Peyer's patch (tissue), 4 donors: ENCODE measurements around the gene GFOD1. TPM values are rescaled to one million over a fixed set of nuclear protein-coding genes. Genes with fewer than 3 reads are reported as not detected.
"Not testable (repeated sequence)": the region's sequence is repeated elsewhere in the genome, so short reads cannot be mapped to it uniquely, and the experiment has no call there.

ENCODE experiments used
- DNase-seq, 3 donors: peaks; one replicate each; pipeline ENCODE4 v3.0.0-alpha.2; 2017 to 2019
- H3K27ac ChIP-seq, 4 donors: fragments of 200-600 bp; sonication (generic); one replicate each; pipeline ENCODE4 v1.5.1; 2016 to 2019
- H3K27me3 ChIP-seq, 2 donors: fragments of 200-600 bp; sonication (generic); one replicate each; pipeline ENCODE4 v1.5.1; 2019
- H3K36me3 ChIP-seq, 3 donors: fragments of 200-600 bp; sonication (generic); one replicate each; pipeline ENCODE4 v1.5.1; 2016 to 2019
- H3K4me1 ChIP-seq, 4 donors: fragments of 200-600 bp; sonication (generic); one replicate each; pipeline ENCODE4 v1.5.1; 2016 to 2019
- H3K4me3 ChIP-seq, 4 donors: fragments of 200-600 bp; sonication (generic); 1 replicate in 3 of 4; 2 replicates in 1 of 4; pipeline ENCODE4 v1.5.1; 2016 to 2019; ENCODE audit warnings: mild to moderate bottlenecking in 1 of 4
- H3K9me3 ChIP-seq, 4 donors: fragments of 200-600 bp; sonication (generic); one replicate each; pipeline ENCODE4 v1.5.1; 2016 to 2019; ENCODE audit warnings: mild to moderate bottlenecking in 1 of 4
- CTCF ChIP-seq, 6 experiments: fragments of 450-650 bp in 4 of 6; fragments of 200-600 bp in 2 of 6; sonication (generic) in 1 of 6; IDR thresholded peaks; one replicate each; pipeline ENCODE4 v1.5.1; 2017 to 2019; ENCODE audit warnings: antibody characterized with exemption in 6 of 6, mild to moderate bottlenecking in 3 of 6, moderate library complexity in 1 of 6
- POLR2A ChIP-seq, 2 donors: fragments of 450-650 bp; IDR thresholded peaks; one replicate each; pipeline ENCODE4 v1.5.1; 2017; ENCODE audit warnings: antibody characterized with exemption in 2 of 2, mild to moderate bottlenecking in 2 of 2, moderate library complexity in 2 of 2
- total RNA-seq, 4 donors: library from RNA; depleted of rRNA; stranded (reverse); fragments of >200 nt; gene quantifications; one replicate each; pipeline ENCODE4 v1.1.0, GENCODE V29; 2016

The GFOD1 gene
- total RNA-seq, 4 donors from 2014 or later = 10.7 to 24.2 (median 17.6) TPM

- no peaks in the 10 kb centered on the region for H3K9me3 ChIP-seq
- H3K27ac ChIP-seq = peak within 1 kb of the TSS; percentile 88 to 95 (median 94)
- TF ChIP-seq CTCF (IDR thresholded peaks at IDR 0.05) (peak in 3 of 6 experiments; percentile 30 to 32 (median 31)), POLR2A (IDR thresholded peaks at IDR 0.05) (peak; percentile 90 to 95)
- H3K36me3 ChIP-seq = peaks cover 0 to 22% (median 0%) of the 10 kb centered on the region in 3 donors
- H3K4me3 ChIP-seq = peak within 1 kb of the TSS; percentile 68 to 78 (median 73)
- DNase-seq = peak; percentile 90 to 97 (median 94)
- H3K4me1 ChIP-seq = peaks cover 0 to 12% (median 3%) of the 10 kb centered on the region in 4 donors
- H3K27me3 ChIP-seq = no peaks in the 10 kb centered on the region
Observed at GRCh38 chr6:13328076-13328874, 159.1 kb downstream of the GFOD1 start, which contains the start of gene TBC1D7. TSS of gene TBC1D7 (minus strand) at chr6:13328537. CDS start at chr6:13326898, 1,639 bp downstream.

GRCh38 chr6:13327691-13328075, 159.7 kb downstream of the GFOD1 start:
- TF ChIP-seq POLR2A (IDR thresholded peaks at IDR 0.05) (no peak), CTCF (IDR thresholded peaks at IDR 0.05) (no peak)
- peaks cover 0 to 12% (median 3%) of the 10 kb centered on the region in 4 donors for H3K4me1 ChIP-seq
- H3K4me3 ChIP-seq = peak overlapping the region; percentile 68 to 78 (median 73)

GRCh38 chr6:13326031-13326586, 161.3 kb downstream of the GFOD1 start:
- DNase-seq, H3K9me3 ChIP-seq, H3K27ac ChIP-seq, H3K4me3 ChIP-seq, H3K27me3 ChIP-seq: not testable (repeated sequence)
- peaks cover 0 to 12% (median 3%) of the 10 kb centered on the region in 4 donors for H3K4me1 ChIP-seq
- peaks cover 0 to 38% (median 0%) of the 10 kb centered on the region in 3 donors for H3K36me3 ChIP-seq

More at GRCh38 chr6:13327691-13328075, 159.7 kb downstream of the GFOD1 start:
- H3K27me3 ChIP-seq = no peaks in the 10 kb centered on the region
- DNase-seq = no peak
- peaks cover 0 to 28% (median 0%) of the 10 kb centered on the region in 3 donors for H3K36me3 ChIP-seq
- peak overlapping the region; percentile 88 to 95 (median 94) for H3K27ac ChIP-seq
- H3K9me3 ChIP-seq = no peaks in the 10 kb centered on the region

GRCh38 chr6:13319891-13320564, 167.4 kb downstream of the GFOD1 start:
- no peak for DNase-seq
- H3K9me3 ChIP-seq = no peaks in the 10 kb centered on the region
- H3K4me1 ChIP-seq = no peaks in the 10 kb centered on the region
- no peaks in the 10 kb centered on the region for H3K27me3 ChIP-seq
- no peak for TF ChIP-seq POLR2A (IDR thresholded peaks at IDR 0.05)
- TF ChIP-seq CTCF (IDR thresholded peaks at IDR 0.05) = no peak
- peaks cover 0 to 89% (median 4%) of the 10 kb centered on the region in 3 donors for H3K36me3 ChIP-seq
- no peak overlapping the region for H3K27ac ChIP-seq
- H3K4me3 ChIP-seq = no peak overlapping the region

- H3K9me3 ChIP-seq = no peaks in the 10 kb centered on the region
- H3K27me3 ChIP-seq = no peaks in the 10 kb centered on the region
- H3K27ac ChIP-seq = no peak overlapping the region
- DNase-seq = no peak
- peaks cover 0 to 88% (median 4%) of the 10 kb centered on the region in 3 donors for H3K36me3 ChIP-seq
- H3K4me1 ChIP-seq = no peaks in the 10 kb centered on the region
- TF ChIP-seq CTCF (IDR thresholded peaks at IDR 0.05) (no peak), POLR2A (IDR thresholded peaks at IDR 0.05) (no peak)
- no peak overlapping the region for H3K4me3 ChIP-seq
Observed at GRCh38 chr6:13318821-13319220, 168.6 kb downstream of the GFOD1 start.
